PC-9 (cell line): ENCODE measurements around the gene GRB2.

Experiments
- CTCF ChIP-seq: fragments of 200-600 bp; sonication (generic); conservative IDR thresholded peaks from 2 replicates; pipeline ENCODE4 v1.6.1; 2017; ENCODE audit warnings: mixed run types, antibody characterized with exemption, mild to moderate bottlenecking, moderate library complexity
- EZH2 ChIP-seq: fragments of 200-600 bp; sonication (generic); IDR thresholded peaks from 2 replicates; pipeline ENCODE4 v1.8.0; 2017; ENCODE audit warnings: antibody characterized with exemption, low read depth

- TF ChIP-seq CTCF, result no peak
- TF ChIP-seq EZH2, result no peak
Measured at GRCh38 chr17:75393523-75394331, 11.8 kb downstream of the GRB2 start.
